Activated CD4-positive, alpha-beta T cell treated with anti-CD3 and anti-CD28 coated beads, Interleukin-2, Interleukin-6, amounts not matched to agents 100 ng/mL and 50 ng/mL, durations not matched to agents 16 hours and 8 hours (primary cell): ENCODE measurements around the gene RPS6KA5.

Source experiments
- DNase-seq: peaks from one replicate; pipeline ENCODE4 v3.0.0-alpha.2; 2020

Gene RPS6KA5

DNA sequence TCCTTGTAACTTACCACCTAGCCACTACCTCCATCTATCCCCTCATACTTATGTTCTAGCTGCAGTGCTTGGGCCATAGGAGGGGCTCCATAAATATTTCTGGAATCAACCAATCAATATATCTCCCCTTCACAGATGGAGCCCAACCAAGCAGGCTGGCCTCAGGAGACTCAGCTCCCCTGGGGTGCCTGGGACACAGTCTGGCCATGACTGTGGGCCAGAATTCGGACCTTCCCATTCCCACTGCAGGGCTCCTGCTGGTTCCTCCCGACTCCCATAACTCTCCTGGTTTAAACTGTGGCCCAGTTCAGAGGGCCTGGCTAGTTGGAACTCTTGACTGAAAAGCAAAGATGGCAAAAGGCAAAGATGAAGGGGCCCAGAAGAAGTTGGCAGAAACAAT is 257.2 kb downstream of the RPS6KA5 start:
- DNase-seq, result no peak

DNA sequence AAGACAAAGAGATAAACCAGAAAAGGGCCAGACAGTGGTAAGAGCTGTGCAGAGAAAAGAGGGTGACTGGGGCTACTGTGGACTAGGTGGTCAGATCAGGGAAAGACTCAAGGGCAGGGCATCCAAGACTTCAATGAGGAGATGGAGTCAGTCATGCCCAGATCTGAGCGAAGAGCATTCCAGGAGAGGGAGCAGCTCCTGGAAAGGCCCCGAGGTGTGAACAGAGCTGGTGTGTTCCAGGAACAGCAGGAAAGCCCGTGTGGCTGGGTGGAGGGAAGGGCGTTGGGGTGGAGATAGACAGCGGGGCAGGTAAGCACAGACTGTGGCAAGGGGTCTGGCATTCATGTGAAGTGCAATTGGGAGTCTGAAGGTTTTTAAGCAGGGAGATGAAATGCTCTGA is 261.0 kb downstream of the RPS6KA5 start:
- no peak for DNase-seq

- DNase-seq, result no peak
These were observed 262.5 kb downstream of the RPS6KA5 start for GRCh38 chr14:90797919-90798318.
